Ascending aorta (tissue), 2 donors: Measurements from ENCODE around the gene MAPK8IP3. TPM values are rescaled to one million over a fixed set of nuclear protein-coding genes. Genes with fewer than 3 reads are reported as not detected.

Source experiments
- DNase-seq, 2 donors: peaks; one replicate each; pipeline ENCODE4 v3.0.0-alpha.2; 2019; ENCODE audit warnings: low spot score in 2 of 2
- H3K27ac ChIP-seq, 2 donors: fragments of 200-600 bp; sonication (generic); one replicate each; pipeline ENCODE4 v1.5.1; 2016 to 2017; ENCODE audit warnings: mild to moderate bottlenecking in 1 of 2
- H3K27me3 ChIP-seq: fragments of 200-600 bp; sonication (generic); one replicate; pipeline ENCODE4 v1.5.1; 2017
- H3K36me3 ChIP-seq, 2 donors: fragments of 200-600 bp; sonication (generic); one replicate each; pipeline ENCODE4 v1.5.1; 2016
- H3K4me1 ChIP-seq, 2 donors: fragments of 200-600 bp; sonication (generic); one replicate each; pipeline ENCODE4 v1.5.1; 2016 to 2017; ENCODE audit warnings: mild to moderate bottlenecking in 1 of 2
- H3K4me3 ChIP-seq, 2 donors: fragments of 200-600 bp; sonication (generic); one replicate each; pipeline ENCODE4 v1.5.1; 2016 to 2017; ENCODE audit warnings: mild to moderate bottlenecking in 1 of 2
- H3K9me3 ChIP-seq, 2 donors: fragments of 200-600 bp; sonication (generic); one replicate each; pipeline ENCODE4 v1.5.1; 2016
- intact Hi-C: fragments of 100-400 bp; cut with DNase I; formaldehyde crosslinking; loops from one replicate; pipeline ENCODE4 v1.15.1; 2023
- total RNA-seq: library from RNA; depleted of rRNA; stranded (reverse); fragments of >200 nt; gene quantifications from one replicate; pipeline ENCODE4 v1.1.0, GENCODE V29; 2016
- TF ChIP-seq, protein P1 (sequence below), 3 experiments: fragments of 200-600 bp in 2 of 3; fragments of 450-650 bp in 1 of 3; sonication (generic) in 2 of 3; IDR thresholded peaks; one replicate each; pipeline ENCODE4 v1.5.1; 2016 to 2019; ENCODE audit warnings: antibody characterized with exemption in 3 of 3, mild to moderate bottlenecking in 1 of 3, moderate library complexity in 1 of 3

MAPK8IP3 gene
- total RNA-seq, 1 donor from 2014 or later = 57.4 TPM

DNA sequence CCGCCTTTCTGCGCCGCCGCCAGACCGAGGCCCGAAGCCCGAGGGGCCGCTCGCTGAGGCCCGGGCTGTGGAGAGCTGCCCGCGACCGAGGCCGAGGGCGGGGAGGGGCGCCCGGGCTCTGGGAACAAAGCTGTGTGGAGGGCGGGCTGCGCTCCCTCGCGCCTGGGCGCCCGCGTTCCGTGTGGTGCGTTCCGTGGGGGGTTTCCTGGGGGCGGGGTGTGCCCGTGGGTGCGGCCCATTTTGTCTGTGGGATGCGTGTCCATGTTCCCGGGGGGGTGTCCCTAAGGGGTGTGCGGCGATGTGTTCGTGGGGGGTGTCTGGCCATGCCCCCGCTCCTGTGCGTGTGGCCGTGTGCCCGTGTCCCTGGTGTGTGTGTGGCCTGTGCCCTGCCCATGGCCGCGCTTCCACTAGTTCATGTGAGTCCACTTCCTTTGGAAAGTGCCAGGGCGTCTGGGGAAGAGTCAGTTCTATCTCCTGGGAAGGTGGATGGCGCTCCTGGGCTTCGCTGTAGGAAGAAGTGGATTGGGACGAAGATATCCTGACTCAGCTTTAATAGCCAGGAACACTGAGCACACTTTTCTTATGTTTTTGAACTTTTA lies 27.4 kb upstream of the MAPK8IP3 start:
- peak in 1 of 2 donors; percentile 71 for DNase-seq
- intact Hi-C loops = loop anchor here (1.0 to 5.0 kb wide), 3 partner anchors 28 to 94 kb away; partner anchors contain the start of genes CRAMP1, EME2, IFT140 and MAPK8IP3
- Histone ChIP-seq H3K4me1 (peaks cover 0 to 3% of the 10 kb centered on the region in 2 donors), H3K27me3 (no peaks in the 10 kb centered on the region), H3K36me3 (peaks cover 15 to 27% of the 10 kb centered on the region in 2 donors), H3K9me3 (no peaks in the 10 kb centered on the region), H3K27ac (peak overlapping the region; percentile 35 to 59), H3K4me3 (peak overlapping the region; percentile 70 to 90)
- TF ChIP-seq, protein P1, sequence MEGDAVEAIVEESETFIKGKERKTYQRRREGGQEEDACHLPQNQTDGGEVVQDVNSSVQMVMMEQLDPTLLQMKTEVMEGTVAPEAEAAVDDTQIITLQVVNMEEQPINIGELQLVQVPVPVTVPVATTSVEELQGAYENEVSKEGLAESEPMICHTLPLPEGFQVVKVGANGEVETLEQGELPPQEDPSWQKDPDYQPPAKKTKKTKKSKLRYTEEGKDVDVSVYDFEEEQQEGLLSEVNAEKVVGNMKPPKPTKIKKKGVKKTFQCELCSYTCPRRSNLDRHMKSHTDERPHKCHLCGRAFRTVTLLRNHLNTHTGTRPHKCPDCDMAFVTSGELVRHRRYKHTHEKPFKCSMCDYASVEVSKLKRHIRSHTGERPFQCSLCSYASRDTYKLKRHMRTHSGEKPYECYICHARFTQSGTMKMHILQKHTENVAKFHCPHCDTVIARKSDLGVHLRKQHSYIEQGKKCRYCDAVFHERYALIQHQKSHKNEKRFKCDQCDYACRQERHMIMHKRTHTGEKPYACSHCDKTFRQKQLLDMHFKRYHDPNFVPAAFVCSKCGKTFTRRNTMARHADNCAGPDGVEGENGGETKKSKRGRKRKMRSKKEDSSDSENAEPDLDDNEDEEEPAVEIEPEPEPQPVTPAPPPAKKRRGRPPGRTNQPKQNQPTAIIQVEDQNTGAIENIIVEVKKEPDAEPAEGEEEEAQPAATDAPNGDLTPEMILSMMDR (IDR thresholded peaks at IDR 0.05) = no peak

GRCh38 chr16:1680361-1680760 lies 25.6 kb upstream of the MAPK8IP3 start:
- intact Hi-C loops = no loop called here
- H3K36me3 ChIP-seq = peaks cover 2 to 18% of the 10 kb centered on the region in 2 donors
- H3K27me3 ChIP-seq = no peaks in the 10 kb centered on the region
- DNase-seq = no peak
- peaks cover 0 to 3% of the 10 kb centered on the region in 2 donors for H3K4me1 ChIP-seq
- no peak overlapping the region for H3K27ac ChIP-seq
- H3K9me3 ChIP-seq = no peaks in the 10 kb centered on the region
- H3K4me3 ChIP-seq = no peak overlapping the region
- TF ChIP-seq, protein P1 (IDR thresholded peaks at IDR 0.05) = no peak

DNA sequence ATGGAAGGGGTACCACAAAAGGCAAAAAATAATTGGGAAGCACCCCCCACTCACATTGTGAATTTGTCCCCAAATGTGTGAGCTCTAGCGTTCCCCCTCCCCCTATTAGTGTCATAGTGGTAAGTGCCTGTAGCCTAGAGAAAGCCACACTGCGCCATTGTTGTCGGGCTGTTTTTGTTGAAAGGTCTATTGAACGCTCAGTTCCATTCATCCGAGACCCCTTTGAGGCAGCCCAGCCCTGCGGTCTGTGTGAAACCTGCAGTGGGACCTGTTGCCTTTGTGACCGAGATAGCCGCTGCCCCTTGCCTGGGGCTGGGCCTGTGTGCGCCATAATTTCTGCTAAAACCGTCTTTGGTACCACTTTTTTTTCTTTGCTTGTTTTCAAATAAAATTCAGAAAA lies 25.0 kb upstream of the MAPK8IP3 start:
- intact Hi-C loops = no loop called here
- TF ChIP-seq, protein P1 (IDR thresholded peaks at IDR 0.05) = no peak

GRCh38 chr16:1687427-1688316 lies 18.3 kb upstream of the MAPK8IP3 start:
- TF ChIP-seq, protein P1 (IDR thresholded peaks at IDR 0.05) = no peak
- Histone ChIP-seq H3K27me3 (no peaks in the 10 kb centered on the region), H3K4me1 (peaks cover 0 to 9% of the 10 kb centered on the region in 2 donors), H3K36me3 (peaks cover 18 to 37% of the 10 kb centered on the region in 2 donors), H3K27ac (peak overlapping the region; percentile 75 to 76), H3K4me3 (no peak overlapping the region), H3K9me3 (no peaks in the 10 kb centered on the region)
- no peak for DNase-seq
- intact Hi-C loops = no loop called here

More for the DNA sequence above, 25.0 kb upstream of the MAPK8IP3 start:
- H3K4me1 ChIP-seq = peaks cover 0 to 3% of the 10 kb centered on the region in 2 donors
- H3K27ac ChIP-seq = no peak overlapping the region
- H3K9me3 ChIP-seq = no peaks in the 10 kb centered on the region
- no peak overlapping the region for H3K4me3 ChIP-seq
- no peak for DNase-seq
- peaks cover 7 to 19% of the 10 kb centered on the region in 2 donors for H3K36me3 ChIP-seq
- H3K27me3 ChIP-seq = no peaks in the 10 kb centered on the region

DNA sequence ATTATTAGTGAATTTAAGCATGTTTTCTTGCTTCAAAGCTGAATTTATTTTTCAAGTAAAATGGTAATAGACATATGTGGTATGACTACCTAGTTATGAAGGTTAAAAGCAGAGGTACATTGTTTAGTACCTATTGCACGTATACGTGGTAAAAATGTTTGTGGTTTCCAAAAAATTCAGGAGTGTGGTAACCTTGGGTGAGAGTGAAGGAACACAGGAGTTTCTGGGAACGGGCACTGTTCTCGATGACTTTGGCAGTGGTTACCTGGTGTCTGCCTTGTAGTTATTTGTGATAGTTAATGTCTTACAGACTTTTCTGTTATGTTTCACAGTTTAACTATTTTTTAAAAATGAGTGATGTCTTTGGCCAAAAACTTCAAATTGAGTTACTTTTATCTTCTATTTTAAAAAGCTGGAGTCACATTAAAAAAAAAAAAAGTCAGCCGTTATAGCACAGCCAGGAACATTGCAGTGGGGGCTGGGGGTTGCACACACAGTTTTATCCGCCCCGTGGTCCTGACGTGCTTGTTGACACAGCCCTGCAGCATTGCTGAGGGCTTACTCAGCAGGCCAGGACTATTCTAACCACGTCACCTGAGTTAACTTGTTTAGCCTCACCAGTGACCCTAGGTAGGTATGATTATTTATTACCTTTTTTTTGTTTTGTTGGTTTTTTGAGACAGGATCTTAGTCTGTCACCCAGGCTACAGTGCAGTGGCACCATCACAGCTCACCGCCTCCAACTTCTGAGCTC lies 17.0 kb upstream of the MAPK8IP3 start:
- Histone ChIP-seq H3K27me3 (no peaks in the 10 kb centered on the region), H3K9me3 (no peaks in the 10 kb centered on the region), H3K4me1 (peaks cover 0 to 9% of the 10 kb centered on the region in 2 donors), H3K4me3 (no peak overlapping the region), H3K27ac (peak overlapping the region; percentile 75 to 76), H3K36me3 (peaks cover 25 to 46% of the 10 kb centered on the region in 2 donors)
- DNase-seq = peak; percentile 39 to 79
- TF ChIP-seq, protein P1 (IDR thresholded peaks at IDR 0.05) = no peak
- intact Hi-C loops = no loop called here
